ENCODE data around the gene ZNF365. TPM values are rescaled to one million over a fixed set of nuclear protein-coding genes. Genes with fewer than 3 reads are reported as not detected.

The ZNF365 gene
- total and polyA plus RNA-seq, 2 experiments from 2014 or later, result 0.60 to 0.93 TPM

- Histone ChIP-seq H3K79me2 (no peaks in the 10 kb centered on the region), H3K4me2 (no peak overlapping the region), H4K20me1 (ENCODE audit: insufficient read depth, poor library complexity, severe bottlenecking) (no peaks in the 10 kb centered on the region), H3K4me1 (ENCODE audit: insufficient read depth) (no peaks in the 10 kb centered on the region), H3K27ac (no peak overlapping the region), H3K36me3 (replicated peaks; ENCODE audit: insufficient read depth, low read depth) (no peaks in the 10 kb centered on the region), H3K27me3 (no peaks in the 10 kb centered on the region), H2AFZ (no peak overlapping the region), H3K4me3 (no peak overlapping the region), H3K9me2 (replicated peaks; ENCODE audit: insufficient read depth) (no peaks in the 10 kb centered on the region), H3K9me3 (ENCODE audit: low read depth) (no peaks in the 10 kb centered on the region)
- TF ChIP-seq EZH2phosphoT487 (IDR thresholded peaks at IDR 0.05; ENCODE audit: low read depth, severe bottlenecking, unreplicated experiment) (no peak), CTCF (IDR thresholded peaks at IDR 0.05; ENCODE audit: poor library complexity) (no peak), EZH2 (IDR thresholded peaks at IDR 0.05; ENCODE audit: borderline replicate concordance) (no peak)
- DNase-seq (ENCODE audit: low spot score), result no peak
Observed at GRCh38 chr10:62333988-62334682, 40.0 kb upstream of the ZNF365 start.

- Histone ChIP-seq H3K36me3 (replicated peaks; ENCODE audit: insufficient read depth, low read depth) (no peaks in the 10 kb centered on the region), H2AFZ (no peak overlapping the region), H4K20me1 (ENCODE audit: insufficient read depth, poor library complexity, severe bottlenecking) (no peaks in the 10 kb centered on the region), H3K79me2 (no peaks in the 10 kb centered on the region), H3K27ac (no peak overlapping the region), H3K9me2 (replicated peaks; ENCODE audit: insufficient read depth) (no peaks in the 10 kb centered on the region), H3K9me3 (ENCODE audit: low read depth) (no peaks in the 10 kb centered on the region), H3K4me1 (ENCODE audit: insufficient read depth) (no peaks in the 10 kb centered on the region), H3K4me2 (no peak overlapping the region), H3K4me3 (no peak overlapping the region), H3K27me3 (no peaks in the 10 kb centered on the region)
- DNase-seq (ENCODE audit: low spot score), result no peak
- WGBS (ENCODE audit: low lambda C conversion rate, missing lambda C conversion rate), result 76% methylated on average over 2 of the region's 2 CpGs
- TF ChIP-seq CTCF (IDR thresholded peaks at IDR 0.05; ENCODE audit: poor library complexity) (no peak), EZH2phosphoT487 (IDR thresholded peaks at IDR 0.05; ENCODE audit: low read depth, severe bottlenecking, unreplicated experiment) (no peak), EZH2 (IDR thresholded peaks at IDR 0.05; ENCODE audit: borderline replicate concordance) (no peak)
Observed at GRCh38 chr10:62335326-62335725, 38.8 kb upstream of the ZNF365 start.

- no peaks in the 10 kb centered on the region for H3K9me3 ChIP-seq (ENCODE audit: low read depth)
- H3K36me3 ChIP-seq (replicated peaks; ENCODE audit: insufficient read depth, low read depth), result no peaks in the 10 kb centered on the region
- H3K27ac ChIP-seq, result no peak overlapping the region
- no peaks in the 10 kb centered on the region for H3K9me2 ChIP-seq (replicated peaks; ENCODE audit: insufficient read depth)
- no peak for TF ChIP-seq EZH2 (IDR thresholded peaks at IDR 0.05; ENCODE audit: borderline replicate concordance)
- no peak for TF ChIP-seq EZH2phosphoT487 (IDR thresholded peaks at IDR 0.05; ENCODE audit: low read depth, severe bottlenecking, unreplicated experiment)
- no peak for TF ChIP-seq CTCF (IDR thresholded peaks at IDR 0.05; ENCODE audit: poor library complexity)
- H4K20me1 ChIP-seq (ENCODE audit: insufficient read depth, poor library complexity, severe bottlenecking), result no peaks in the 10 kb centered on the region
- no peak overlapping the region for H3K4me3 ChIP-seq
- no peak overlapping the region for H3K4me2 ChIP-seq
- WGBS (ENCODE audit: low lambda C conversion rate, missing lambda C conversion rate), result 95% methylated on average over 1 of the region's 1 CpG
- H3K79me2 ChIP-seq, result no peaks in the 10 kb centered on the region
- H3K4me1 ChIP-seq (ENCODE audit: insufficient read depth), result no peaks in the 10 kb centered on the region
- no peak for DNase-seq (ENCODE audit: low spot score)
- H3K27me3 ChIP-seq, result no peaks in the 10 kb centered on the region
- no peak overlapping the region for H2AFZ ChIP-seq
Observed at GRCh38 chr10:62336404-62336803, 37.8 kb upstream of the ZNF365 start.

Data from hepatocyte (in vitro differentiated cells).